ENCODE measurements around the gene MOB3C. TPM values are rescaled to one million over a fixed set of nuclear protein-coding genes. Genes with fewer than 3 reads are reported as not detected.

The MOB3C gene
- total RNA-seq, 1 donor from 2014 or later: 9.4 TPM

GRCh38 chr1:46558141-46558963, 58.3 kb downstream of the MOB3C start:
- Mint-ChIP-seq H3K4me3 (ENCODE audit: unreplicated experiment) (no peak overlapping the region), H3K27ac (ENCODE audit: unreplicated experiment) (no peak overlapping the region), H3K27me3 (ENCODE audit: unreplicated experiment) (no peaks in the 10 kb centered on the region), H3K4me1 (ENCODE audit: unreplicated experiment) (no peaks in the 10 kb centered on the region), H3K36me3 (ENCODE audit: unreplicated experiment) (peaks cover 16% of the 10 kb centered on the region), H3K9me3 (ENCODE audit: unreplicated experiment) (no peaks in the 10 kb centered on the region)
- no peak for DNase-seq (ENCODE audit: extremely low spot score, unreplicated experiment)
- no peak for TF ChIP-seq CTCF (IDR thresholded peaks at IDR 0.05)

Other genes starting within 250 kb of the MOB3C start
- gene FAAH, start 222.5 kb downstream of the MOB3C start, total RNA-seq: 12.2 and 15.3 TPM in 2 replicates
- not detected in 2 replicates for gene DMBX1, start 127.0 kb downstream of the MOB3C start, total RNA-seq
- gene KNCN, start 65.2 kb downstream of the MOB3C start, total RNA-seq: not detected in 2 replicates
- 32.5 and 35.0 TPM in 2 replicates for gene MKNK1, start 12.5 kb downstream of the MOB3C start, total RNA-seq
- 34.2 and 35.7 TPM in 2 replicates for gene ATPAF1, start 51.6 kb upstream of the MOB3C start, total RNA-seq
- gene TEX38, start 55.0 kb upstream of the MOB3C start, total RNA-seq: not detected in 2 replicates
- gene EFCAB14, start 102.3 kb upstream of the MOB3C start, total RNA-seq: 57.6 and 58.9 TPM in 2 replicates
- gene CYP4B1, start 182.2 kb upstream of the MOB3C start, total RNA-seq: not detected in 2 replicates